ENCODE results near the gene ZNF408. TPM values are rescaled to one million over a fixed set of nuclear protein-coding genes. Genes with fewer than 3 reads are reported as not detected.
"Not testable (repeated sequence)": the region's sequence is repeated elsewhere in the genome, so short reads cannot be mapped to it uniquely, and the experiment has no call there.

The ZNF408 gene
- total and polyA plus RNA-seq, 10 donors, result 4.7 to 17.4 (median 10.1) TPM

GRCh38 chr11:46667043-46667481 is 33.8 kb upstream of the ZNF408 start:
- TF ChIP-seq POLR2A (IDR thresholded peaks at IDR 0.05) (no peak), POLR2AphosphoS5 (IDR thresholded peaks at IDR 0.05) (peak; percentile 32 to 46 (median 44)), CTCF (IDR thresholded peaks at IDR 0.05 in 8 of 11, conservative IDR thresholded peaks at IDR 0.05 in 3 of 11) (no peak)
- WGBS, 5 donors, result 63 to 78% (median 77%) methylated on average over 2 of the region's 2 CpGs

GRCh38 chr11:46668480-46669085 is 32.2 kb upstream of the ZNF408 start:
- H3K36me3 ChIP-seq, result peaks cover 0 to 100% (median 91%) of the 10 kb centered on the region in 6 donors
- 92 to 96% (median 94%) methylated on average over 12 of the region's 12 CpGs for WGBS, 5 donors
- no peaks in the 10 kb centered on the region for H3K9me3 ChIP-seq
- no peaks in the 10 kb centered on the region for H3K27me3 ChIP-seq (replicated peaks in 1 of 7)
- peaks cover 15 to 73% (median 38%) of the 10 kb centered on the region in 6 donors for H3K4me1 ChIP-seq
- TF ChIP-seq POLR2AphosphoS5 (IDR thresholded peaks at IDR 0.05) (no peak), POLR2A (IDR thresholded peaks at IDR 0.05) (no peak), CTCF (IDR thresholded peaks at IDR 0.05 in 8 of 11, conservative IDR thresholded peaks at IDR 0.05 in 3 of 11) (no peak)
- no peak for DNase-seq
- H3K4me3 ChIP-seq, result no peak overlapping the region
- intact Hi-C loops (cut with DNase I; ENCODE audit: low total_unique reads), result no loop called here
- H3K27ac ChIP-seq, result peak overlapping the region in 4 of 8 donors; percentile 37 to 90 (median 62)

More at GRCh38 chr11:46667043-46667481, 33.8 kb upstream of the ZNF408 start:
- Histone ChIP-seq H3K36me3 (peaks cover 0 to 100% (median 89%) of the 10 kb centered on the region in 6 donors), H3K27me3 (replicated peaks in 1 of 7) (no peaks in the 10 kb centered on the region), H3K4me1 (peaks cover 12 to 58% (median 29%) of the 10 kb centered on the region in 6 donors), H3K9me3 (no peaks in the 10 kb centered on the region), H3K27ac (peak overlapping the region in 7 of 8 donors; percentile 15 to 67 (median 46)), H3K4me3 (no peak overlapping the region)
- no peak for DNase-seq
- intact Hi-C loops (cut with DNase I; ENCODE audit: low total_unique reads), result no loop called here

DNA sequence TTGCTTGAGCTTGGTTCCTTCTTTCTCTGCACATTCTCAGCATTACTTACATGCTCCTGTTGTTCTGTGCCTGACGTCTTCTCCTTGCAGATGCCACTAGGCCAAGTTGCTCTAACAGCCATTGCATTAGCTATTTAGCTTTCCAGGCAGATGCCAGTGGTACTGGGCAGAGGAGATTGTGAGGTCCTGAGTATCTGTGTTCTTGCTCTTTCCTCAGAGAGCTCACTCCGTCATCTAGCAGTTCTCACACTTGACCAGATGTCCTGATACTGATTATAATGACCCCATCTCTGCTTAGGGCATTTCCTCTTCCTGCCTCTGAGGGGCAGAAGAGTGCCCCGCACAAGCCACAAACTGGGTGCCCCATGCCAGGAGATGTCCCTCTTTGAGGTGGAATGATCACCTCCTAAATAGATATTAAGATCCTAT is 31.1 kb upstream of the ZNF408 start:
- WGBS, 5 donors, result 32 to 68% (median 47%) methylated on average over 3 of the region's 3 CpGs
- Histone ChIP-seq H3K27me3 (replicated peaks in 1 of 7) (no peaks in the 10 kb centered on the region), H3K27ac (peak overlapping the region in 6 of 8 donors; percentile 66 to 90 (median 76)), H3K36me3 (peaks cover 0 to 97% (median 87%) of the 10 kb centered on the region in 6 donors), H3K4me1 (peaks cover 21 to 77% (median 48%) of the 10 kb centered on the region in 6 donors), H3K4me3 (no peak overlapping the region), H3K9me3 (no peaks in the 10 kb centered on the region)
- intact Hi-C loops (cut with DNase I; ENCODE audit: low total_unique reads), result no loop called here
- DNase-seq, result no peak
- TF ChIP-seq CTCF (IDR thresholded peaks at IDR 0.05 in 8 of 11, conservative IDR thresholded peaks at IDR 0.05 in 3 of 11) (peak in 5 of 11 experiments; percentile 31 to 48 (median 42)), POLR2A (IDR thresholded peaks at IDR 0.05) (no peak)

- intact Hi-C loops (cut with DNase I; ENCODE audit: low total_unique reads); H3K4me3 ChIP-seq; H3K9me3 ChIP-seq; H3K27me3 ChIP-seq (replicated peaks in 1 of 7); DNase-seq: not testable (repeated sequence)
- H3K36me3 ChIP-seq, result peaks cover 0 to 89% (median 80%) of the 10 kb centered on the region in 6 donors
- peaks cover 28 to 83% (median 56%) of the 10 kb centered on the region in 6 donors for H3K4me1 ChIP-seq
- 61 to 86% (median 75%) methylated on average over 3 of the region's 3 CpGs for WGBS, 5 donors
- peak overlapping the region; percentile 21 to 90 (median 75) for H3K27ac ChIP-seq
These were observed 30.3 kb upstream of the ZNF408 start for GRCh38 chr11:46670521-46670920.

Data from spleen (tissue), 11 donors.